IPS-18a (cell line): ENCODE results near the gene TNRC6B.
"Not testable (repeated sequence)": the region's sequence is repeated elsewhere in the genome, so short reads cannot be mapped to it uniquely, and the experiment has no call there.

Experiments
- H3K27ac ChIP-seq: one replicate; pipeline ENCODE4 v1.5.1; 2013; ENCODE audit warnings: low read length
- H3K27me3 ChIP-seq: one replicate; pipeline ENCODE4 v1.6.1; 2013; ENCODE audit warnings: mild to moderate bottlenecking, low read length; ENCODE audit not compliant: control insufficient read depth, insufficient read depth
- H3K36me3 ChIP-seq: one replicate; pipeline ENCODE4 v1.6.1; 2013; ENCODE audit warnings: low read depth, low read length; ENCODE audit not compliant: control insufficient read depth
- H3K4me1 ChIP-seq: one replicate; pipeline ENCODE4 v1.6.1; 2013; ENCODE audit warnings: low read depth, low read length; ENCODE audit not compliant: control insufficient read depth
- H3K4me3 ChIP-seq: one replicate; pipeline ENCODE4 v1.5.1; 2013; ENCODE audit warnings: low read length
- H3K9ac ChIP-seq: one replicate; pipeline ENCODE4 v1.6.1; 2013; ENCODE audit warnings: mild to moderate bottlenecking, low read length, moderate library complexity
- H3K9me3 ChIP-seq: one replicate; pipeline ENCODE4 v1.6.1; 2013; ENCODE audit warnings: low read depth, low read length; ENCODE audit not compliant: control insufficient read depth

The TNRC6B gene

GRCh38 chr22:40218723-40219294, 41.1 kb downstream of the TNRC6B start:
- no peaks in the 10 kb centered on the region for H3K36me3 ChIP-seq
- no peaks in the 10 kb centered on the region for H3K9me3 ChIP-seq
- H3K9ac ChIP-seq, result no peak overlapping the region
- peaks cover 43% of the 10 kb centered on the region for H3K4me1 ChIP-seq
- H3K27ac ChIP-seq, result peak overlapping the region; percentile 10
- no peak overlapping the region for H3K4me3 ChIP-seq
- H3K27me3 ChIP-seq, result no peaks in the 10 kb centered on the region

- Histone ChIP-seq H3K4me1 (peaks cover 51% of the 10 kb centered on the region), H3K9me3 (no peaks in the 10 kb centered on the region), H3K27ac (no peak overlapping the region), H3K4me3 (no peak overlapping the region), H3K27me3 (no peaks in the 10 kb centered on the region), H3K9ac (no peak overlapping the region), H3K36me3 (no peaks in the 10 kb centered on the region)
Measured at GRCh38 chr22:40220316-40221054, 42.8 kb downstream of the TNRC6B start.

GRCh38 chr22:40221055-40221414, 43.3 kb downstream of the TNRC6B start:
- no peak overlapping the region for H3K4me3 ChIP-seq
- H3K9me3 ChIP-seq, result no peaks in the 10 kb centered on the region
- no peak overlapping the region for H3K9ac ChIP-seq
- H3K27me3 ChIP-seq, result no peaks in the 10 kb centered on the region
- no peak overlapping the region for H3K27ac ChIP-seq
- H3K4me1 ChIP-seq, result peaks cover 51% of the 10 kb centered on the region
- no peaks in the 10 kb centered on the region for H3K36me3 ChIP-seq

GRCh38 chr22:40222979-40223378, 45.3 kb downstream of the TNRC6B start:
- H3K9me3 ChIP-seq, H3K9ac ChIP-seq, H3K27me3 ChIP-seq, H3K27ac ChIP-seq, H3K4me3 ChIP-seq, H3K36me3 ChIP-seq: not testable (repeated sequence)
- peaks cover 50% of the 10 kb centered on the region for H3K4me1 ChIP-seq

GRCh38 chr22:40224702-40225101, 47.0 kb downstream of the TNRC6B start:
- no peak overlapping the region for H3K4me3 ChIP-seq
- no peak overlapping the region for H3K27ac ChIP-seq
- H3K4me1 ChIP-seq, result peaks cover 40% of the 10 kb centered on the region
- H3K9ac ChIP-seq, result no peak overlapping the region
- H3K27me3 ChIP-seq, result no peaks in the 10 kb centered on the region
- peaks cover under 1% of the 10 kb centered on the region for H3K36me3 ChIP-seq
- no peaks in the 10 kb centered on the region for H3K9me3 ChIP-seq

- no peak overlapping the region for H3K9ac ChIP-seq
- no peak overlapping the region for H3K27ac ChIP-seq
- H3K36me3 ChIP-seq, result peaks cover 4% of the 10 kb centered on the region
- H3K4me3 ChIP-seq, result no peak overlapping the region
- no peaks in the 10 kb centered on the region for H3K9me3 ChIP-seq
- no peaks in the 10 kb centered on the region for H3K27me3 ChIP-seq
- H3K4me1 ChIP-seq, result peaks cover 32% of the 10 kb centered on the region
Measured at GRCh38 chr22:40226620-40227019, 48.9 kb downstream of the TNRC6B start.

- no peaks in the 10 kb centered on the region for H3K9me3 ChIP-seq
- no peak overlapping the region for H3K9ac ChIP-seq
- H3K4me1 ChIP-seq, result peaks cover 7% of the 10 kb centered on the region
- H3K36me3 ChIP-seq, result peaks cover 4% of the 10 kb centered on the region
- H3K27ac ChIP-seq, result no peak overlapping the region
- H3K27me3 ChIP-seq, result no peaks in the 10 kb centered on the region
- H3K4me3 ChIP-seq, result no peak overlapping the region
Measured at GRCh38 chr22:40231618-40232313, 54.0 kb downstream of the TNRC6B start.

- Histone ChIP-seq H3K4me3 (no peak overlapping the region), H3K27ac (no peak overlapping the region), H3K9ac (no peak overlapping the region), H3K36me3 (peaks cover 4% of the 10 kb centered on the region), H3K4me1 (peaks cover 7% of the 10 kb centered on the region), H3K27me3 (no peaks in the 10 kb centered on the region), H3K9me3 (no peaks in the 10 kb centered on the region)
Measured at GRCh38 chr22:40232624-40233023, 54.9 kb downstream of the TNRC6B start.

GRCh38 chr22:40233886-40234285, 56.2 kb downstream of the TNRC6B start:
- Histone ChIP-seq H3K4me3 (no peak overlapping the region), H3K27me3 (no peaks in the 10 kb centered on the region), H3K4me1 (peaks cover 7% of the 10 kb centered on the region), H3K9me3 (no peaks in the 10 kb centered on the region), H3K36me3 (peaks cover 4% of the 10 kb centered on the region), H3K27ac (no peak overlapping the region), H3K9ac (no peak overlapping the region)

GRCh38 chr22:40234658-40235057, 56.9 kb downstream of the TNRC6B start:
- peaks cover 4% of the 10 kb centered on the region for H3K36me3 ChIP-seq

GRCh38 chr22:40235308-40235707, 57.6 kb downstream of the TNRC6B start:
- H3K9me3 ChIP-seq, result no peaks in the 10 kb centered on the region
- no peak overlapping the region for H3K9ac ChIP-seq
- no peaks in the 10 kb centered on the region for H3K36me3 ChIP-seq
- H3K4me1 ChIP-seq, result no peaks in the 10 kb centered on the region
- H3K27me3 ChIP-seq, result no peaks in the 10 kb centered on the region
- no peak overlapping the region for H3K4me3 ChIP-seq
- no peak overlapping the region for H3K27ac ChIP-seq

More at GRCh38 chr22:40234658-40235057, 56.9 kb downstream of the TNRC6B start:
- Histone ChIP-seq H3K9me3 (no peaks in the 10 kb centered on the region), H3K4me3 (no peak overlapping the region), H3K27me3 (no peaks in the 10 kb centered on the region), H3K27ac (no peak overlapping the region), H3K9ac (no peak overlapping the region), H3K4me1 (peaks cover 3% of the 10 kb centered on the region)
